Breast epithelium (tissue), 3 donors: ENCODE measurements around the gene IQCE.

Source experiments
- POLR2A ChIP-seq: fragments of 450-650 bp; IDR thresholded peaks from one replicate; pipeline ENCODE4 v1.6.1; 2016; ENCODE audit warnings: antibody characterized with exemption, mild to moderate bottlenecking, moderate library complexity
- POLR2AphosphoS5 ChIP-seq, 3 donors: sonication (generic); formaldehyde crosslinking; IDR thresholded peaks; one replicate each; pipeline ENCODE4 v1.6.1; 2017; ENCODE audit warnings: antibody characterized with exemption in 3 of 3
- TF ChIP-seq, protein P1 (sequence below), 3 donors: fragments of 450-650 bp; IDR thresholded peaks; one replicate each; pipeline ENCODE4 v1.5.1; 2016 to 2017; ENCODE audit warnings: antibody characterized with exemption in 3 of 3, mild to moderate bottlenecking in 3 of 3, moderate library complexity in 3 of 3

DNA sequence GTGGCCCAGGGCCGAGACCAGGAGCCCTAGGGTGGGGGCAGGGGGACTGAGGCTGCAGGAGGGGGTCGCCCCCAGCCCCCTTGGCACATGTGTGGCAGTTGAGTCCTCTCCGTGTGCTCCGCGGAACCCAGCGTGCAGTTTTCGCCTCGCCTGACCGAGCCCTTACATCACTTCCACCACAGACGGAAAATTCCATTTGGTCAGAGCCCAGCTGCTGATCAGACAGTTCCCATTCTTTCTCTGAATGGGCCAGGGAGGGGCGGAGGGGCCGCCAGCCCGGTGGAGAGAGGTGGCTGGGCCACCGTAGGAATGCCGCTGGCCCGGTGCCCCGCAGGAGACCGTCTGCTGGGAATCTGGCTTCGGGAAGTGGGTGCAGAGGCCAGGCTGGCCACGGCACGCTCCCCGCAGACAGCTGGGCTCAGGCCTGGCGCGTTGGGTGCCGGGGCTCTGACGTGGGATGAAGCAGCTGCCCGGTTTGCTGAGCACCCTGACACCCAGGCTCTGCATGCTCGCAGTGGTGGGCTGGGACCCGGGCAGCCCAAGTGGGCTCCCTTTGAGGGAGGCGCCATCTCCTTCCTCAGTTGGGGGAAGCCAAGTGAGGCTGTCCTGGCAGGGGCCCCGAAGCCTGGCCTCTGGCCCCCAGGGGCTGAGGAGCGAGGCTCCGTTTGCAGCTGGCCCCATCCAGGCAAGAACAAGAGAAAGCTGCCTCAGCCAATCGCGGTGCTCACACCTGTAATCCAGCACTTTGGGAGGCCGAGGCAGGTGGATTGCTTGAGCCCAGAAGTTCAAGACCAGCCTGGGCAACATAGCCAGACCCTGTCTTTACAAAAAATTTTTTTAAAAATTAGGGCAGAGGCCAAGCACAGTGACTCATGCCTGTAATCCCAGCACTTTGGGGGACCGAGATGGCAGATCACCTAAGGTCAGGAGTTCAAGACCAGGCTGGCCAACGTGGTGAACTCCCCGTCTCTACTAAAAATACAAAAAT is 82.9 kb downstream of the IQCE start:
- TF ChIP-seq, protein P1, sequence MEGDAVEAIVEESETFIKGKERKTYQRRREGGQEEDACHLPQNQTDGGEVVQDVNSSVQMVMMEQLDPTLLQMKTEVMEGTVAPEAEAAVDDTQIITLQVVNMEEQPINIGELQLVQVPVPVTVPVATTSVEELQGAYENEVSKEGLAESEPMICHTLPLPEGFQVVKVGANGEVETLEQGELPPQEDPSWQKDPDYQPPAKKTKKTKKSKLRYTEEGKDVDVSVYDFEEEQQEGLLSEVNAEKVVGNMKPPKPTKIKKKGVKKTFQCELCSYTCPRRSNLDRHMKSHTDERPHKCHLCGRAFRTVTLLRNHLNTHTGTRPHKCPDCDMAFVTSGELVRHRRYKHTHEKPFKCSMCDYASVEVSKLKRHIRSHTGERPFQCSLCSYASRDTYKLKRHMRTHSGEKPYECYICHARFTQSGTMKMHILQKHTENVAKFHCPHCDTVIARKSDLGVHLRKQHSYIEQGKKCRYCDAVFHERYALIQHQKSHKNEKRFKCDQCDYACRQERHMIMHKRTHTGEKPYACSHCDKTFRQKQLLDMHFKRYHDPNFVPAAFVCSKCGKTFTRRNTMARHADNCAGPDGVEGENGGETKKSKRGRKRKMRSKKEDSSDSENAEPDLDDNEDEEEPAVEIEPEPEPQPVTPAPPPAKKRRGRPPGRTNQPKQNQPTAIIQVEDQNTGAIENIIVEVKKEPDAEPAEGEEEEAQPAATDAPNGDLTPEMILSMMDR (IDR thresholded peaks at IDR 0.05), result peak in 1 of 3 donors; percentile 9
- TF ChIP-seq POLR2A (no peak), POLR2AphosphoS5 (IDR thresholded peaks at IDR 0.05) (peak; percentile 66 to 88 (median 77))
